Thyroid gland (tissue), 4 donors: ENCODE results near the gene INPP4B. TPM values are rescaled to one million over a fixed set of nuclear protein-coding genes. Genes with fewer than 3 reads are reported as not detected.

Source experiments
- DNase-seq, 2 donors: peaks; one replicate each; pipeline ENCODE4 v3.0.0-alpha.2; 2019
- H3K27ac ChIP-seq, 3 donors: fragments of 200-600 bp; sonication (generic); 1 replicate in 2 of 3; 2 replicates in 1 of 3; pipeline ENCODE4 v1.5.1; 2016 to 2019; ENCODE audit warnings: mild to moderate bottlenecking in 1 of 3, moderate library complexity in 1 of 3
- H3K27me3 ChIP-seq: fragments of 200-600 bp; sonication (generic); one replicate; pipeline ENCODE4 v1.5.1; 2019
- H3K36me3 ChIP-seq, 2 donors: fragments of 200-600 bp; sonication (generic); one replicate each; pipeline ENCODE4 v1.5.1; 2016 to 2019
- H3K4me1 ChIP-seq, 2 donors: fragments of 200-600 bp; sonication (generic); one replicate each; pipeline ENCODE4 v1.5.1; 2017 to 2019
- H3K4me3 ChIP-seq, 3 donors: fragments of 200-600 bp; sonication (generic); replicated peaks in 1 of 3; 1 replicate in 2 of 3; 2 replicates in 1 of 3; pipeline ENCODE4 v1.5.1; 2016; ENCODE audit warnings: mild to moderate bottlenecking in 1 of 3
- H3K9me3 ChIP-seq: fragments of 200-600 bp; sonication (generic); one replicate; pipeline ENCODE4 v1.5.1; 2017
- CTCF ChIP-seq, 6 experiments: fragments of 200-600 bp in 3 of 6; fragments of 450-650 bp in 3 of 6; sonication (generic) in 3 of 6; IDR thresholded peaks; one replicate each; pipeline ENCODE4 v1.5.1; 2016 to 2019; ENCODE audit warnings: antibody characterized with exemption in 6 of 6, mild to moderate bottlenecking in 2 of 6, inconsistent platforms in 1 of 6, moderate library complexity in 1 of 6
- POLR2A ChIP-seq, 2 donors: fragments of 450-650 bp; IDR thresholded peaks; one replicate each; pipeline ENCODE4 v1.6.1; 2017; ENCODE audit warnings: antibody characterized with exemption in 2 of 2, mild to moderate bottlenecking in 2 of 2, moderate library complexity in 1 of 2
- WGBS, 2 donors: methylation state at CpG; one replicate each; pipeline ENCODE4 v1.1.5; 2017; 5-methylcytosine and 5-hydroxymethylcytosine counted together
- intact Hi-C: fragments of 100-400 bp; cut with DNase I; formaldehyde crosslinking; loops from one replicate; pipeline ENCODE4 v1.15.1; 2023
- total RNA-seq, 4 donors: library from RNA; depleted of rRNA; stranded (reverse); fragments of >200 nt; gene quantifications; one replicate each; pipeline ENCODE4 v1.2.3, GENCODE V29; 2016

The INPP4B gene
- total RNA-seq, 4 donors from 2014 or later = 8.0 to 22.1 (median 12.0) TPM

- WGBS, 2 donors = 90 to 93% methylated on average over 4 of the region's 4 CpGs
- H3K27ac ChIP-seq = no peak overlapping the region
- no peak for DNase-seq
- H3K36me3 ChIP-seq = no peaks in the 10 kb centered on the region
- no peaks in the 10 kb centered on the region for H3K4me1 ChIP-seq
- H3K27me3 ChIP-seq = no peaks in the 10 kb centered on the region
- intact Hi-C loops = no loop called here
- no peak overlapping the region for H3K4me3 ChIP-seq
- no peaks in the 10 kb centered on the region for H3K9me3 ChIP-seq
- no peak for TF ChIP-seq POLR2A (IDR thresholded peaks at IDR 0.05)
- TF ChIP-seq CTCF (IDR thresholded peaks at IDR 0.05) = no peak
Measured at GRCh38 chr4:142777045-142777743, 68.9 kb downstream of the INPP4B start.

GRCh38 chr4:142776026-142776425 lies 70.1 kb downstream of the INPP4B start:
- Histone ChIP-seq H3K27me3 (no peaks in the 10 kb centered on the region), H3K4me3 (no peak overlapping the region), H3K4me1 (no peaks in the 10 kb centered on the region), H3K9me3 (no peaks in the 10 kb centered on the region), H3K36me3 (no peaks in the 10 kb centered on the region), H3K27ac (no peak overlapping the region)
- no peak for DNase-seq
- intact Hi-C loops = no loop called here
- TF ChIP-seq CTCF (IDR thresholded peaks at IDR 0.05) = no peak
- no peak for TF ChIP-seq POLR2A (IDR thresholded peaks at IDR 0.05)
- 75 to 78% methylated on average over 2 of the region's 2 CpGs for WGBS, 2 donors

- TF ChIP-seq POLR2A (IDR thresholded peaks at IDR 0.05) (no peak), CTCF (IDR thresholded peaks at IDR 0.05) (no peak)
- DNase-seq = no peak
- Histone ChIP-seq H3K4me1 (no peaks in the 10 kb centered on the region), H3K4me3 (no peak overlapping the region), H3K27ac (no peak overlapping the region), H3K27me3 (no peaks in the 10 kb centered on the region), H3K9me3 (no peaks in the 10 kb centered on the region), H3K36me3 (no peaks in the 10 kb centered on the region)
- 89 to 95% methylated on average over 2 of the region's 2 CpGs for WGBS, 2 donors
- intact Hi-C loops = no loop called here
Measured at GRCh38 chr4:142773505-142773904, 72.6 kb downstream of the INPP4B start.

GRCh38 chr4:142762280-142762679 lies 83.8 kb downstream of the INPP4B start:
- DNase-seq = no peak
- Histone ChIP-seq H3K4me3 (no peak overlapping the region), H3K27me3 (no peaks in the 10 kb centered on the region), H3K9me3 (no peaks in the 10 kb centered on the region), H3K36me3 (no peaks in the 10 kb centered on the region), H3K4me1 (no peaks in the 10 kb centered on the region), H3K27ac (no peak overlapping the region)
- intact Hi-C loops = no loop called here
- no peak for TF ChIP-seq POLR2A (IDR thresholded peaks at IDR 0.05)
- TF ChIP-seq CTCF (IDR thresholded peaks at IDR 0.05) = no peak
- 94 to 98% methylated on average over 2 of the region's 2 CpGs for WGBS, 2 donors

- DNase-seq = no peak
- WGBS, 2 donors = 70 to 83% methylated on average over 6 of the region's 6 CpGs
- H3K4me3 ChIP-seq = no peak overlapping the region
- H3K36me3 ChIP-seq = no peaks in the 10 kb centered on the region
- H3K4me1 ChIP-seq = no peaks in the 10 kb centered on the region
- H3K9me3 ChIP-seq = no peaks in the 10 kb centered on the region
- intact Hi-C loops = no loop called here
- no peaks in the 10 kb centered on the region for H3K27me3 ChIP-seq
- H3K27ac ChIP-seq = no peak overlapping the region
- TF ChIP-seq POLR2A (IDR thresholded peaks at IDR 0.05) = no peak
- no peak for TF ChIP-seq CTCF (IDR thresholded peaks at IDR 0.05)
Measured at GRCh38 chr4:142752202-142752786, 93.8 kb downstream of the INPP4B start.
